Activated B cell treated with CpG ODN at 0.5 μM for 24 hours (primary cell): Measurements from ENCODE around the gene C12orf42. TPM values are rescaled to one million over a fixed set of nuclear protein-coding genes. Genes with fewer than 3 reads are reported as not detected.

Source experiments
- ATAC-seq: fragments of 200-7000 bp; cut with Tn5 transposase; one replicate; pipeline ENCODE4 v1.10.0; 2021; ENCODE audit warnings: low read depth, mild to moderate bottlenecking, moderate library complexity
- CTCF ChIA-PET: fragments of 350-600 bp; sonication (Branson Sonifier 250); formaldehyde crosslinking; loops from one replicate; lab custom pipeline; 2021; ENCODE audit warnings: antibody characterized with exemption; lab: Charles Lee
- POLR2A ChIA-PET: fragments of 350-600 bp; sonication (Branson Sonifier 250); formaldehyde crosslinking; loops from one replicate; lab custom pipeline; 2021; ENCODE audit warnings: antibody characterized with exemption; lab: Charles Lee
- DNase-seq: peaks from one replicate; pipeline ENCODE4 v3.0.0; 2022
- H3K27ac Mint-ChIP-seq: one replicate; pipeline ENCODE4 v1.8.0; 2020; ENCODE audit warnings: mixed read lengths
- H3K27me3 Mint-ChIP-seq: one replicate; pipeline ENCODE4 v1.8.0; 2021; ENCODE audit warnings: mixed read lengths
- H3K36me3 Mint-ChIP-seq: one replicate; pipeline ENCODE4 v1.8.0; 2021; ENCODE audit warnings: low read depth, mixed read lengths
- H3K4me1 Mint-ChIP-seq: one replicate; pipeline ENCODE4 v1.8.0; 2021; ENCODE audit warnings: mixed read lengths
- H3K4me3 Mint-ChIP-seq: one replicate; pipeline ENCODE4 v1.8.0; 2020; ENCODE audit warnings: mild to moderate bottlenecking, mixed read lengths
- H3K9me3 Mint-ChIP-seq: one replicate; pipeline ENCODE4 v1.8.0; 2020; ENCODE audit warnings: mixed read lengths
- CTCF ChIP-seq: fragments of 200-600 bp; IDR thresholded peaks from one replicate; pipeline ENCODE4 v1.8.0; 2022; ENCODE audit warnings: antibody characterized with exemption, mild to moderate bottlenecking
- intact Hi-C: fragments of 100-400 bp; cut with micrococcal nuclease; formaldehyde crosslinking; loops from one replicate; pipeline ENCODE4 v1.15.1; 2024
- total RNA-seq: library from RNA; stranded (reverse); gene quantifications from 2 replicates; pipeline ENCODE4 v1.2.3, GENCODE V29; 2022

C12orf42 gene
- total RNA-seq, 1 donor from 2014 or later: 21.0 TPM

GRCh38 chr12:103268831-103269514 lies 226.8 kb downstream of the C12orf42 start:
- ChIA-PET POLR2A (no interaction called here), CTCF (no interaction called here)
- Mint-ChIP-seq H3K27me3 (no peaks in the 10 kb centered on the region), H3K9me3 (no peaks in the 10 kb centered on the region), H3K36me3 (peaks cover 3% of the 10 kb centered on the region), H3K4me3 (no peak overlapping the region), H3K27ac (no peak overlapping the region), H3K4me1 (peaks cover 2% of the 10 kb centered on the region)
- intact Hi-C loops: no loop called here
- DNase-seq: no peak
- no peak for ATAC-seq
- no peak for TF ChIP-seq CTCF

- no peak overlapping the region for H3K4me3 Mint-ChIP-seq
- no peaks in the 10 kb centered on the region for H3K36me3 Mint-ChIP-seq
- DNase-seq: no peak
- H3K27ac Mint-ChIP-seq: no peak overlapping the region
- TF ChIP-seq CTCF: no peak
- peaks cover under 1% of the 10 kb centered on the region for H3K9me3 Mint-ChIP-seq
- intact Hi-C loops: no loop called here
- ChIA-PET POLR2A (no interaction called here), CTCF (no interaction called here)
- no peaks in the 10 kb centered on the region for H3K27me3 Mint-ChIP-seq
- ATAC-seq: no peak
- H3K4me1 Mint-ChIP-seq: no peaks in the 10 kb centered on the region
These were observed 238.0 kb downstream of the C12orf42 start for GRCh38 chr12:103257763-103258162.

Other genes starting within 250 kb of the C12orf42 start
- gene STAB2, start 91.3 kb upstream of the C12orf42 start, total RNA-seq: not detected in 2 replicates